ENCODE data around the gene MRPL22. TPM values are rescaled to one million over a fixed set of nuclear protein-coding genes. Genes with fewer than 3 reads are reported as not detected.
"Not testable (repeated sequence)": the region's sequence is repeated elsewhere in the genome, so short reads cannot be mapped to it uniquely, and the experiment has no call there.

MRPL22 gene
- total RNA-seq, 2 donors from 2014 or later: 8.1 to 12.0 TPM

DNA sequence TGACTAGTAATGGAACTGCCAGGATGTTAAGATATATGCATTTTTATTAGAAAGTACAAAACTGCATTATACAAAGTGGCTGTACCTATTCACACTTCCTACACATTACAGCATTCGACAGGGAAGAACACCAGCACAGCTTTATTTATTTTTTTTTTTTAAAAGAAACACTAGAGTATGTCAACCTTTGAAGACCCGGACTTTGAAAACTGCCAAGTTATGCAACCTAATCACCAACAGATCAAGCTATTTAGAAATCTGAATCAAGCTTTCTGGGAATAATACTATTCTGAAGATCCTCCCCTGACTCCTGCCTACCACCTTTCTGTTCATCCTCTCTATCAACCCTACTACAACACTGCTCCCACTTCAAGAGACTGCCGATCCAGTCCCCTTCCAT is 7.3 kb upstream of the MRPL22 start:
- ATAC-seq (ENCODE audit: insufficient number of reproducible peaks, low FRiP score, low read depth) (no peak), DNase-seq (ENCODE audit: low spot score) (no peak)
- Histone ChIP-seq H3K27ac (no peak overlapping the region), H3K36me3 (peaks cover 17% of the 10 kb centered on the region), H3K27me3 (replicated peaks; ENCODE audit: insufficient read depth) (no peaks in the 10 kb centered on the region), H3K9me3 (no peaks in the 10 kb centered on the region), H3K4me1 (ENCODE audit: control insufficient read depth in 1 of 2, low read depth in 2 of 2) (peaks cover 0 to 12% of the 10 kb centered on the region in 2 donors), H3K4me3 (no peak overlapping the region)
- TF ChIP-seq, protein P1, sequence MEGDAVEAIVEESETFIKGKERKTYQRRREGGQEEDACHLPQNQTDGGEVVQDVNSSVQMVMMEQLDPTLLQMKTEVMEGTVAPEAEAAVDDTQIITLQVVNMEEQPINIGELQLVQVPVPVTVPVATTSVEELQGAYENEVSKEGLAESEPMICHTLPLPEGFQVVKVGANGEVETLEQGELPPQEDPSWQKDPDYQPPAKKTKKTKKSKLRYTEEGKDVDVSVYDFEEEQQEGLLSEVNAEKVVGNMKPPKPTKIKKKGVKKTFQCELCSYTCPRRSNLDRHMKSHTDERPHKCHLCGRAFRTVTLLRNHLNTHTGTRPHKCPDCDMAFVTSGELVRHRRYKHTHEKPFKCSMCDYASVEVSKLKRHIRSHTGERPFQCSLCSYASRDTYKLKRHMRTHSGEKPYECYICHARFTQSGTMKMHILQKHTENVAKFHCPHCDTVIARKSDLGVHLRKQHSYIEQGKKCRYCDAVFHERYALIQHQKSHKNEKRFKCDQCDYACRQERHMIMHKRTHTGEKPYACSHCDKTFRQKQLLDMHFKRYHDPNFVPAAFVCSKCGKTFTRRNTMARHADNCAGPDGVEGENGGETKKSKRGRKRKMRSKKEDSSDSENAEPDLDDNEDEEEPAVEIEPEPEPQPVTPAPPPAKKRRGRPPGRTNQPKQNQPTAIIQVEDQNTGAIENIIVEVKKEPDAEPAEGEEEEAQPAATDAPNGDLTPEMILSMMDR (IDR thresholded peaks at IDR 0.05): no peak

DNA sequence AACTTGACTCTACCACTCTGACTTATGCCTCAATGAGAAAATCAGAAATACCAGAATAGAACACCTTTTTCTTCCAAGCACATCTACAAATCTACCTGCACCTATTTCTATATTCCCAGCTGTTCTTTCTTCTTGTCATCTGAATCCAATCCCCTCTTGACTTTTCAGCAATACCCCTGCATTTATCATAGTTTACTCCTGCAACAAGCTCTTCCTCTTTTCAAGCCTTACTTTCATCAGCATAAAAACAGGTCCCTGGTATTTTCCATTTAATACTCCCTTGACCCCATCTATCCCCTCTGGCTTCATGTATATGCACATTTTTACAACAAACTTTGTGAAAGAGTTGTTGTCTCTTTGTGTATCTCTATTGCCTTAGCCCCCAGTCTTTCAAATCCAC is 6.0 kb upstream of the MRPL22 start:
- TF ChIP-seq, protein P1 (IDR thresholded peaks at IDR 0.05): no peak
- ATAC-seq (ENCODE audit: insufficient number of reproducible peaks, low FRiP score, low read depth) (no peak), DNase-seq (ENCODE audit: low spot score) (no peak)
- no peak overlapping the region for H3K27ac ChIP-seq
- H3K9me3 ChIP-seq: no peaks in the 10 kb centered on the region
- peaks cover 17% of the 10 kb centered on the region for H3K36me3 ChIP-seq
- peaks cover 0 to 12% of the 10 kb centered on the region in 2 donors for H3K4me1 ChIP-seq (ENCODE audit: control insufficient read depth in 1 of 2, low read depth in 2 of 2)
- no peak overlapping the region for H3K4me3 ChIP-seq
- H3K27me3 ChIP-seq (replicated peaks; ENCODE audit: insufficient read depth): no peaks in the 10 kb centered on the region

DNA sequence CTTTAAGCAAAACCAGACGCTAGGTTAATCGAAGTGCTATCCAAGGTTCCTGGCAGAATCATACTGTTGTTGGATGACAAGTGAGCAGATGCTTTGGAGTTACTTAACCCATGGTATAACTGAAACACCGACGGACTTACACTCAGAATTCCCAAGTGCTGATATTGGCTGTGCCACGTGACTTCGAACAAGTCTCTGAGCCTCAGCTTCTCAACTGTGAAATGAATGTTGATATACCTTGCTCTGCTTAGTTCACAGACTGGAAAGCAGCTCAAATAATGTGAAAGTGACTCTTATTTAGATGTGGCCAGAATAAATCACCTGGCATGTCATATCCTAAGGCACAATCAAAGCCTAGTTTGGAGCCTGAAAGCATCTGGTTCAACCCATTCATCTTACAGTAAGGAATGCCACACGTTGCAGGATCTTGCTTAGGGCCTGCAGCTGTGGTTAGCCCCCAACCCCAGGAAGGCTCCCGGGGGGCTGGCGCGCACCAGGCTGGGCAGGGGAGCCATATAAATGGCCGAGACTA is 3.6 kb upstream of the MRPL22 start:
- Histone ChIP-seq H3K9me3 (no peaks in the 10 kb centered on the region), H3K4me1 (ENCODE audit: control insufficient read depth in 1 of 2, low read depth in 2 of 2) (peaks cover 7 to 25% of the 10 kb centered on the region in 2 donors), H3K27ac (peak overlapping the region; percentile 38 to 52), H3K36me3 (peaks cover 5% of the 10 kb centered on the region), H3K4me3 (peak overlapping the region; percentile 79), H3K27me3 (replicated peaks; ENCODE audit: insufficient read depth) (no peaks in the 10 kb centered on the region)
- DNase-seq (ENCODE audit: low spot score) (no peak), ATAC-seq (ENCODE audit: insufficient number of reproducible peaks, low FRiP score, low read depth) (no peak)
- TF ChIP-seq, protein P1 (IDR thresholded peaks at IDR 0.05): no peak

DNA sequence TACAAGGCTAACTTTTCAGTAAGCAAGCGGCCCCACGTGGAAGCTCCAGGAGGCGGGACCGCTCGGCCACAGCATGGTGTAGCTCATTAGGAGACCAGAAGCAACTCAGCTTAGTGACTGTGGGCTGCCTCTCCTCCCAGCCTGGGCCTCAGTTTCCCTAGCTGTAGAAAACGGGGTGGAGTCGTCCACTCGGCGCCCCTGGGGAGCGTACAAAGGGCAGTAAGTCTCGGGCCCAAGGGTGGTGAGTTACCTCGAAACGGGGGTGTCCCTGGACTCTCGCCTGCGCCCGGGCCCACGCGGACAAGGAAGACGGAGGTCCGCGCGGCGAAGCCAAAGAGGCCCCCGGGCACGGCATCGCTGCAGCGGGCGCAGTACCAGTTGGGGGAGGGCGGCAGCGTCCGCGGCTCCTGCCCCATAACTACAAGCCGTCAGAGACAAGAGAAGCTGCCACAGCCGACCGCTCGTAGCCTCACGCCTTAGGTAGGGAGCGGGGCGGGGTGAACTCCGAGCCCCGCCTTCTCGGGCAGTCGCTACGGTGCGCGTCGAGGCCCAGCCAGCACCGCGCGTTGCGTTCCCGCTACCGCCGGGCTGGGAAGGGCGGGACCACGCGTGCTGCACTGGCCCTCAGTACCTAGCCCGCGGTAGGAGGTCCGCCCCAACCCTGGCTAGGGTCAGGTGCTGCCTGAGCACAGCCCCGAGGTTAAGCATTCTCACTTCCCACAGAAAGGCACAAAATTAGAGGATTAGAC is 3.0 kb upstream of the MRPL22 start, which contains the start of gene GEMIN5:
TSS of gene GEMIN5 (minus strand) at position 494 of the 749 bp plus-strand sequence. CDS start at position 416, 78 bp downstream.
- H3K4me3 ChIP-seq: peak within 1 kb of the TSS; percentile 79
- H3K27me3 ChIP-seq (replicated peaks; ENCODE audit: insufficient read depth): no peaks in the 10 kb centered on the region
- TF ChIP-seq, protein P1 (IDR thresholded peaks at IDR 0.05): no peak
- peaks cover 11 to 30% of the 10 kb centered on the region in 2 donors for H3K4me1 ChIP-seq (ENCODE audit: control insufficient read depth in 1 of 2, low read depth in 2 of 2)
- no peaks in the 10 kb centered on the region for H3K36me3 ChIP-seq
- ATAC-seq (ENCODE audit: insufficient number of reproducible peaks, low FRiP score, low read depth) (peak; percentile 67), DNase-seq (ENCODE audit: low spot score) (peak; percentile 35)
- no peaks in the 10 kb centered on the region for H3K9me3 ChIP-seq
- H3K27ac ChIP-seq: peak within 1 kb of the TSS; percentile 38 to 53

DNA sequence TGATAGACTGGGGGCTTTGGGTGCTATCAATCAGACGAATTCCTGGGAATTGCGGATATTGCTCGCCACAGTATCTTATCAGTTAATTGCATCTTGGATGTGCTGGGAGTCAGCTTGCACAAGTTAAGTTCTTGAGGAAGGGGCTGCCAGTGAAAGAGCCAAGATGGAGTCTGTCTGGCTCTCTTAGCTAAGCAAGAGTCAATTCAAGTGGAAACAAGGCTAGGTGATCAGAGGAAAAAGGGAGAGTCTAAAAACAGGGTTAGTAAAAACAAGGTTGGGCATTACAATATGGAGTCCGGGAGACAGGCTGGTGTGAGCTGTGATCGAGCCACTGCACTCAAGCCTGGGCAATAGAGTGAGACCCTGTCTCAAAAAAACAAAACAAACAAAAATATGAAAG is 1.5 kb upstream of the MRPL22 start:
- H3K27me3 ChIP-seq (replicated peaks; ENCODE audit: insufficient read depth); H3K4me3 ChIP-seq; DNase-seq (ENCODE audit: low spot score); H3K27ac ChIP-seq; H3K36me3 ChIP-seq; ATAC-seq (ENCODE audit: insufficient number of reproducible peaks, low FRiP score, low read depth); H3K9me3 ChIP-seq: not testable (repeated sequence)
- peaks cover 11 to 30% of the 10 kb centered on the region in 2 donors for H3K4me1 ChIP-seq (ENCODE audit: control insufficient read depth in 1 of 2, low read depth in 2 of 2)
